Erythroblast (primary cell): ENCODE data around the gene RAET1G.
"Not testable (repeated sequence)": the region's sequence is repeated elsewhere in the genome, so short reads cannot be mapped to it uniquely, and the experiment has no call there.

Source experiments
- DNase-seq, 2 experiments: peaks; one replicate each; lab custom pipeline; 2025; lab: John Stamatoyannopoulos, UW
- GATA1 ChIP-seq: IDR thresholded peaks from 2 replicates; pipeline ENCODE4 v1.6.1; 2011; ENCODE audit warnings: low read depth, mild to moderate bottlenecking, control low read depth, low read length, moderate library complexity
- POLR2A ChIP-seq: IDR thresholded peaks from 2 replicates; pipeline ENCODE4 v1.6.1; 2011; ENCODE audit warnings: mild to moderate bottlenecking, low read length

The RAET1G gene

DNA sequence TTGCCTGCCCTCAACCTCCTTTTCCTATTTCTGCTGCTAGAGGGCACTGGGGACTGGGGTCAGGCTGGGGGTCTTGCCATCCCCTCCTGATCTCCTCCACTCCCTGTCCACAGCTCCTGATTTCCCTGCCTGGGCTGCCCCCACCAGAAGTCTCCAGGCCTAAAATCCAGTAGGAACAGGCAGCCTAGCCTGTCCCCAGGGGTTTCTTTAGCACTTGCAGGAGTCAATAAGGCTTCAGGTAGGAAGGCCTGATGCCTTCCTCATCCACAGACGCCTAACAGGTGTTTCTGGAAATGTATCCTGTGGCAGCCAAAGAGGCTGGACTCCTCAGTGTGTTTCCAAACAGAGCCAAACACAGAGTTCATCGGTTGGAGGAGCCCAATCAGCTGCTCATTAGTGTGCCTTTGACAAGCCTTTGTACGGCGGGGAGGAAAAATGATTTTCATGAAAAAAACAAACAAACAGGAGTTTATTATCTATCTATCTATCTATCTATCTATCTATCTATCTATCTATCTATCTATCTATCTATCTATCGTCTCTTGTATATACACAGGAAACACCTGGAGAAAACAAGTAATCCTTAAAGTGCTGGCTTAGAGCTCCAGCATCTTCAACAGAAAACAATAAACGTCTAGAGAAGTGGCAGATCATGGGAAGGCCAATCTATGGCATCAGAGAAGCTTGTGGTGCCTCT is 21.3 kb downstream of the RAET1G start:
- no peak for DNase-seq
- no peak for TF ChIP-seq POLR2A
- TF ChIP-seq GATA1 = no peak

DNA sequence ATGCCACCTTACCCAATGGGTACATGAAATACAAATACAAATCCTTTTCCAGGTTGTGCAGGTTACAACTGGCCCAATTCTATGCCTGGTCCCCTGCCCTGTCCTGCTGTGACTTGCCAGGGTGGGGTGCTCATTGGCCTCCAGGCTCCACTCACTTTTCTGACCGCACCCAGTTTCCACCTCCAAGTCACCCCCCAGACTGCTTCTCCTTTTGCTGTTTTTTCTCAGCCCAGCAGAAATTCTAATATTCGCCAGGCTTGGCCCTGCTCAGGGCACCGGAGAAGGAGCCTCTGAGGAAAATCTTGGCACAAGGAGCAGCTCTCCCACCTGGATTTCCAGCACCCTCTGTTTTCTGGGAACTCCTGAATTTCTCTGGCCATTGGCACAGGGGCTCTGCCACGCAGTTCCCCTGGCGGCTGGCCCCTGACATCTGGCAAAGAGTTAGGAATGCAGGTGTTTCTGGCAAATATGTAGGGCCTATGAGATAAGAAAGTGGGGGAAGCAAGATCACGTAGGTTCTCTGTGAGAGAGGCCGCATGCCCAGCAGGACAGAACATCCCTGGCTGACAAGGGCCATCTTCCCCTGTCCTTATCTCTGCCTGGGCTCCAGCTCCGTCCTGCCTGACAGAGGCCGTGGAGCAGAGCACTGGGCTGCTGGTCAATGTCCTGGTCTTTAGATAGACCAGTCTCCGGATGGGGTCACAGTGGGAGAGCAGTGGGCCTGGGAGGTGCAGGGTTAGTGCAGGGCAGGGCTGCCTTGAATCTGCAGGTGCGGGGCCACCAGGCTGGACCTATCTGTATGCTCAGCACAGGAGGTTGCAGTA is 22.1 kb downstream of the RAET1G start:
- DNase-seq = no peak
- TF ChIP-seq POLR2A = no peak
- no peak for TF ChIP-seq GATA1

GRCh38 chr6:149899926-149900619 is 22.8 kb downstream of the RAET1G start:
- DNase-seq = no peak
- no peak for TF ChIP-seq POLR2A
- TF ChIP-seq GATA1 = no peak

- DNase-seq = no peak
- TF ChIP-seq GATA1 = no peak
- no peak for TF ChIP-seq POLR2A
These were observed 23.4 kb downstream of the RAET1G start for GRCh38 chr6:149899486-149899885.

DNA sequence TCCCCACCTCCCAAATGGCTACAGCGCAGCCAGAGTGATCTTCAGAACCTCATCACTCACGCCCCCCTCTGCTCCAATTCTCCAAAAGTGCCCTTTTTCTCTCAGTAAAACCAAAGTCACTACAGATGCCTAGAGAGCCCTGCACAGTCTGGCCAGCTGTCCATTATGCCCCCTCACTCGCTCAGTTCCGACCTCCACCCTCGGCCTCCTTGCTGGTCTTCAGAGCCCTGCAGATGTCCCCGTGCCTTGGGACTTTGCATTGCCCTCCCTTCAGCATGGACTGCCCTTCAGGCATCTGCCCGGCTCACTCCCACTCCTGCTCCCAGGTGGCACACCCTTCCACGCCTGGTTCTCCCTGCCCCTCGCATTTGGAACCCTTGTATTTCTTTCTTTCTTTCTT is 24.0 kb downstream of the RAET1G start:
- no peak for DNase-seq
- TF ChIP-seq GATA1 (no peak), POLR2A (no peak)

DNA sequence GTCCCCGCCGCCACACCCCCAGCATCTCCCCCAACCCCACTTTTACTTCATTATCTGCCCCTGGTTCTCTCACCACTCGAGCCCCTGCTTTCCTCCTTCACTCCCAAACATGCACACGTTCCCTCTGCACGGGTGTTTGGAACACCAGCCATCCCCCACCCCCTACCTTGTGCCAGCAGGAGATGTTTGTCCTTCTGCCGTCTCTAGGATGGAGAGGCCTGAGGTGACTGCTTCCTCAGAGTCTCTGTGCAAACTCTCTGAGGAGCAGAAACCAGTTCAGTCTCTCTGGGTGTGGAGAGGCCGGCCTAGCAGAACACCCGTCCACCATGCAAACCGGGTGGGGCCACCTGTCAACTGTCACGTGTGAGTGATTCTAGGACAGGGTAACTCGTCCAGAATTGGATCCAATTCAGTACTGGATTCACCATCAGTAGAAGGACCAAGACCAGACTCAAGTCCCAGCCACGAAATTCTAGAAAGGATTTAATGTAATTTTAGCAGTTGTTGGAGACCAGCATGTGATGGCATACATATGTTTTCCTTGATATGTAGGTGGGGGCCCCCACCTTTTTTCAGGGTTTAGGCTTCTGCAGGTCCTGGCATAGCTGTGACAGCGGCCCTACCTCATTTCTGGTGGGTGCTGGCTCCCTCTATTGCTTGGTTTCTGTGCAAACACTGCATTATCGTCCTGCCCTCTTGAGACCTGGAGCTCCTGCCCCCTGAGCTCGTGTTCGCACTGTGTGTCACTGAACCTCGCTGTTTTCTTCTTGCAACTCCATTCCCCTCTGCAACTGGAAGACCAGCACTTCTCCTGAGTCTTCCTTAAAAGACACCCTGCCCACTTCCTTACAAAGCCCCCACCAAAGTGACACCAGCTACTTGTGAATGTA is 24.8 kb downstream of the RAET1G start, which contains the start of gene RAET1E:
RAET1E (minus strand) TSS at position 259 of the 890 bp plus-strand sequence. CDS start 7,212 bp downstream, outside the sequence.
- DNase-seq = peak in 1 of 2 experiments; percentile 9
- TF ChIP-seq GATA1 (no peak), POLR2A (no peak)

DNA sequence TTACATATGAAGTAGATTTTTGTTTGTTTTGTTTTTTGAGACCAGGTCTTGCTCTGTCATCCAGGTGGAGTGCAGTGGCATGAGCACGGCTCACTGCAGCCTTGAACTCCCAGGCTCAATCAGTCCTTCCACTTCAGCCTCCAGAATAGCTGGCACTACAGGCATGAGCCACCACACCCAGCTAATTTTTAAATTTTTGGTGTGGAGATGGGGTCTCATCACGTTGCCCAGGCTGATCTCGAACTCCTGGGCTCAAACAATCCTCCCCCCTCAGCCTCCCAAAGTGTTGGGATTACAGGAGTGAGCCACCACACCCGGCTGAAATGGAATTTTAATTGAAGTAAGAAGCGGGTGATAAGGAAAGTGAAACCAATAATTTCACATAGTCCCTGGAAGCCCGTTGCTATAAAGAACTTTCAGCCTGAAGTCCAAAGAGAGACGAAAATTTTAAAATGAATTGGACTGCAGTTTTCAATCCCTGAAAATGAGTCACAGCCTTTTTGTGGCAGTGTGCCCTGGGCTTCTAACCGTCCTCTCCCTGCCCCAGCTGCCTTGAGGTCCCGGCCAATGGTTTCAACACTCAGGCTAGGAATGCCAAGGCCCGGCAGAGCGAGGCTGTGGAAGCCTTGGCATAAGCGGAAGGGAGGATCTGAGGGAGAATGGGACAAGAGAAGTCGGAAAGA is 25.8 kb downstream of the RAET1G start:
- no peak for DNase-seq
- TF ChIP-seq GATA1 (no peak), POLR2A (no peak)

GRCh38 chr6:149896491-149896890 is 26.4 kb downstream of the RAET1G start:
- no peak for DNase-seq
- TF ChIP-seq GATA1 = no peak
- TF ChIP-seq POLR2A = no peak

DNA sequence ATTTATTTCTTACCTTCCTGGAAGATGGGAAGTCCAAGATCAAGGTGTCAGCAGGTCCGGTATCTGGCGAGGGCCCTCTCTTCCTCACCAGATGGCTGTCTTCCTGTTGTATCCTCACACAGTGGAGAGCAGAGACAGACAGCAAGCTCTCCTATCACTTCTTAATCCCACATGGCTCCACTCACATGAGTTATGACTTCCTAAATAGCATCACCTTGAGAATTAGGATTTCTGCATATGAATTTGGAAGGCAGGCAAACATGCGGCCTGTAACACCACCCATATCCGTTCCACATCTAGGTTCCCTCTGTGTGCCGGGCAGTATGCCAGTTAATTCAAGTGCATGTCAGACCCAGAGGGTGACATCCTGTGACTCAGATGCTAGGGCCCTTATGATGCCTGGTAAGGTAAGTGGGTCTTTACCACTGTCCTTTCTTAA is 27.1 kb downstream of the RAET1G start:
- TF ChIP-seq POLR2A (no peak), GATA1 (no peak)
- DNase-seq = peak in 1 of 2 experiments; percentile 6

DNA sequence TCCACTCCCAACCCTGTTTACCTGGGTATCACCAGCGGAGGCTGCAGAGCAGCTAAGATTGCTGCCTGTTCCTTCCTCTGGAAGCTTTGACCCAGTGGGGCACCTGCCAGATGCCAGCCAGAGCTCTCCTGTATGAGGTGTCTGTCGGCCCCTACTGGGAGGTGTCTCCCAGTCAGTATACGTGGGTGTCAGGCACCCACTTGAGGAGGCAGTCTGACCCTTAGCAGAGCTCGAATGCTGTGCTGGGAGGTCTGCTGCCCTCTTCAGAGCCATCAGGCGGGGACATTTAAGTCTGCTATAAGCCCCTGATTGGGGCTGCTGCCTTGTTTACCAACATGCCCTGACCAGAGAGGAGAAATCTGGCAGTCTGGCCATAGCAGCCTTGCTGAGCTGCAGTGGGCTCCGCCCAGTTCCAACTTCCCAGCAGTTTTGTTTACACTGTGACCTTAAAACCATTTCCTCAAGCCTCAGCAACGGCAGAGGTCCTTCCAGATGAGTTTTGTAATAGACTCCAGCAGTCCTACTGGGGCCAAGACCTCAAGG is 27.8 kb downstream of the RAET1G start:
- TF ChIP-seq POLR2A (no peak), GATA1 (no peak)
- no peak for DNase-seq

DNA sequence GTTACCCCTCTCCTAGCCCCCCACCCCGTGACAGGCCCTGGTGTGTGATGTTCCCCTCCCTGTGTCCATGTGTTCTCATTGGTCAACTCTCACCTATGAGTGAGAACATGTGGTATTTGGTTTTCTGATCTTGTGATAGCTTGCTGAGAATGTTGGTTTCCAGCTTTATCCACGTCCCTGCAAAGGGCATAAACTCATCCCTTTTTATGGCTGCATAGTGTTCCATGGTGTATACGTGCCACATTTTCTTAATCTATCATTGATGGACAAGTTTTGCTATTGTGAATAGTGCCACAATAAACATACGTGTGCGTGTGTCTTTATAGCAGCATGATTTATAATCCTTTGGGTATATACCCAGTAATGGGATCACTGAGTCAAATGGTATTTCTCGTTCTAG is 31.1 kb downstream of the RAET1G start:
- not testable (repeated sequence) for DNase-seq

DNA sequence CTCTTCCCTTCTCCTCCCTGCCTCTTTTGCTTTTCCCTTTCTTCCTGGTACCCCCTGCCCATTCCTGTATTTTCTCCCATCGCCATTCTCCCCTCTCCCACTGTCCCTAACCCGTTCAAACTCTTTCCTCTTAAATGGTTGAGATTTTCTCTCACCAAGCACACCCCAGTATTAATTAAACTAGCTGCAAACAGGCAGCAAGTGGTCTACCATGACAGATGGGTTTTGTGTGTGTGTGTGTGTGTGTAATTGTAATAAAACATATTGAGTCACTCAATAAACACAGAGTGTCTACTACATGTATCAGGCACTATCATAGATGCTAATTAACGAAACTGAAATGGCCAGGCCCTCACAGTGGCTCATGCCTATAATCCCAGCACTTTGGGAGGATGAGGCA is 31.7 kb downstream of the RAET1G start:
- no peak for TF ChIP-seq GATA1
- no peak for TF ChIP-seq POLR2A
- no peak for DNase-seq
